NCI-H446 treated with DMSO at 0.1 percent for 48 hours (cell line): ENCODE results near the gene OSBPL6.
"Not testable (repeated sequence)": the region's sequence is repeated elsewhere in the genome, so short reads cannot be mapped to it uniquely, and the experiment has no call there.

Experiments used
- DNase-seq: peaks from one replicate; lab custom pipeline; 2025; lab: John Stamatoyannopoulos, UW

OSBPL6 gene

GRCh38 chr2:178198441-178198840, 4.1 kb downstream of the OSBPL6 start:
- DNase-seq, result not testable (repeated sequence)

GRCh38 chr2:178199334-178199733, 5.0 kb downstream of the OSBPL6 start:
- DNase-seq, result no peak

DNA sequence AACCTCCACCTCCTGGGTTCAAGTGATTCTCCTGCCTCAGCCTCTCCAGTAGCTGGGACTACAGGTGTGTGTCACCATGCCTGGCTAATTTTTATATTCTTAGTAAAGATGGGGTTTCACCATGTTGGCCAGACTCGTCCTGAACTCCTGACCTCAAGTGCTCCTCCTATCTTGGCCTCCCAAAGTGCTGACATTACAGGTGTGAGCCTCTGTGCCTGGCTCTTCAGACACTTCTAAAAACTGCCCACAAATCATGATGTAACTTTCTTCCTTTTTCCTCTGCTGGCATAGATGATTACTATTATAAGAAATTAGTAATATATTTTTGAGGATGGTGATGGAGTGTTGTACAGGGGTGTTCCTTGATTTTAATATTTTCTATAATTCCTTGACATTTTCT, 6.0 kb downstream of the OSBPL6 start:
- DNase-seq, result no peak

- no peak for DNase-seq
Measured at GRCh38 chr2:178202927-178203326, 8.6 kb downstream of the OSBPL6 start.

GRCh38 chr2:178204977-178205376, 10.7 kb downstream of the OSBPL6 start:
- peak; percentile 50 for DNase-seq

- no peak for DNase-seq
Measured at GRCh38 chr2:178205853-178206521, 11.7 kb downstream of the OSBPL6 start.

DNA sequence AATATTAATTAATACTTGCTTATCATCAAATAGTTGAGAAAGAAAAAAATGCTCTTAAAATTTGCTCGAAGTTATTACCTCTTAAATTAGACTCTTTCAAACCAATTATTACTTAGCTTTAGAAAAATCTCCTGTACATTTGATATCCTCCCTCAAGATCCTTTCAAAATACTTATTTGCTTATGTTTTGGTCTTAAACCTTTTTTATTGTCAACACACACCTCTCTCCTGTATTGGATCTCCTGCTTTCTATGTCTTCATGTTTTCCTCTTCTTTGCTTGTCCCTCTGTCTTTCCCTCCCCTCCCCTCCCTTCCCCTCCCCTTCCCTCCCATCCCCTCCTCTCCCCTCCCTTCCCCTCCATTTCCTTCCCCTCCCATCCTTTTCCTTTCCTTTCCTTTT, 14.0 kb downstream of the OSBPL6 start:
- DNase-seq, result no peak

DNA sequence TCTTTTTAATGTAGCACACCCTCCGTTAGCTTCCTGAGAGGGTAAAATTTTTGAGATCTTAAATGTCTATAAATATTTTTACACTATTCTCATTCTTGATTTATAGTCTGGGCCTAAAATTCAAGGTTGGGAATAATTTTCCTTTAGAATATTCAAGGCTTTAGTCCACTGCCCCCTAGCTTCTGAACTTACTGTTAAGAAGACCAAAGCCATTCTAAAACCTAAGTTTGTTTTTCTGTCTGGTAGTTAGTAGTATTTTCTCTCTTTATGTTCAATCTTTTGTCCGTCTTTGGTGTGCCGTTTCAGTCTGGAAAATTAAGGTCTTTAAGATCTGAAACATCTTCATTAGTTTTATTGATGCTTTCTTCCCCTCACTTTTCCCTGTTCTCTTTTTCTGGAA, 14.5 kb downstream of the OSBPL6 start:
- DNase-seq, result no peak

- DNase-seq, result no peak
Measured at GRCh38 chr2:178211460-178211859, 17.1 kb downstream of the OSBPL6 start.

- DNase-seq, result no peak
Measured at GRCh38 chr2:178211943-178212342, 17.6 kb downstream of the OSBPL6 start.

DNA sequence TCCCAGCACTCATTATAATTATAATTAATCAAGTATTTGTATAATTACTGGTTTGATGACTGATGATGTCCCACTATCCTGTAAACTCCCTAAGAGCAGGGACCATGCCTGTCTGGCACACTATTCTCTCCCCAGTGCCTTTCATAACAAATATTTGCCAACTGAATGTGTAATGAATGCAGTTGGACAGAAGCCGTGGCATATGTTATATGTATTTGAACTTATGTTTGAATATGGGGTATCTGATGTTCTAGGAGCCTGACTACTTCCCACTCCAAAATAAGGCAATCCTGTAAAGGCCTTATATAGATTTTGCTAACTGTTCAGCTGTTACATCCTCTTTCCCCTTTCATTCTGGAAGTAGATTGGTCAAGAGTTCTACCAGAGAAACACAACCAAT, 19.7 kb downstream of the OSBPL6 start:
- DNase-seq, result peak; percentile 65

DNA sequence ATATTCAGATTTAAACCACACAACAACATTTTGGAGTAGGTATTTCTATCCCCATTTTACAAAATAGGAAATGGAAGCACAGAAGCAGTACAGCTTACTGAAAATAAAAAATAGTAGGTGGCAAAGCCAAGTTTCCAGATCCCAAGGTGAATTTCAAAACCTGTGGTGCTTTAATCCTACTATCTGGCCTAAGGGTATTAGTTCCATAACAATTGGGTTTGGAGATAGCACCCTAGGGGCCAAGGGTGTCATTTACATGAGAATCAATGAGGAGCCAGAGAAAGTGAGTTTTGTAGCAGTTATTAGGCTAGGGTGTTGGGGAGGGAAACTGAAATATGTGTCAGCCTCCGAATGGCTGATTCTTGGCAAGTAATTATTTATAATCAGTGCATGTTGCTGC, 24.9 kb downstream of the OSBPL6 start:
- DNase-seq, result no peak

GRCh38 chr2:178220814-178221213, 26.5 kb downstream of the OSBPL6 start:
- DNase-seq, result no peak

- no peak for DNase-seq
Measured at GRCh38 chr2:178221556-178221955, 27.2 kb downstream of the OSBPL6 start.

GRCh38 chr2:178223806-178224205, 29.5 kb downstream of the OSBPL6 start:
- DNase-seq, result no peak

DNA sequence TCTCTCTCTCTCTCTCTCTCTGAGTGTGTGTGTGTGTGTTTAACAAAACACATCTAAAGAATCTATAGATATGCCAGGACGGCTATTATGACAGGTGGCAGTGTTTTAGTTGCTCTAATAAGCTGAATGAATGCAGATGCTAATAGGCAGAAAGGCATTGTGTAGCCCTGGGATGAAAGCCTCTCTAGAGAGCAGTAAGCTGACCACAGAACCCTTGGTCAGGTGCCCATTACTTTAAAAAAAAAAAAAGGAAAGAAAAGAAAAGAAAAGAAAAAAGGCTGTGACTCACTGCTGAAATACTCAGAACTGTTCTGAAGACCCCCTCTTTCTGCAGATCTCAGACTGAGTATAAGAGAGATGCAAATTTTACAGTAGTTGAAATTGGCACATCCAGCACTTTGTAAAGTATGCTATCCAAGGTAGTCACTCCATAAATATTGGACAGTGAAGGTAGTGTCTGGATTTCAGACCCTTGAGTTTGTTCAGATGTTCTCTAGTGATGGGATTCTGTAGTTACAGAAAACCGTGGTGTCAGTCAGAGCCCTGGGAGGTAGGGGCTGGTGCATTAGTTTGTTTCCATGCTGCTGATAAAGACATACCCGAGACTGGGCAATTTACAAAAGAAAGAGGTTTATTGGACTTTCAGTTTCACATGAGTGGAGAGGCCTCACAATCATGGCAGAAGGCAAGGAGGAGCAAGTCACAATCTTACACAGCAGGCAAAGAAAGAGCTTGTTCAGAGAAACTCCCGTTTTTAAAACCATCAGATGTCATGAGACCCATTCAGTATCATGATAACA, 30.9 kb downstream of the OSBPL6 start:
- DNase-seq, result no peak

DNA sequence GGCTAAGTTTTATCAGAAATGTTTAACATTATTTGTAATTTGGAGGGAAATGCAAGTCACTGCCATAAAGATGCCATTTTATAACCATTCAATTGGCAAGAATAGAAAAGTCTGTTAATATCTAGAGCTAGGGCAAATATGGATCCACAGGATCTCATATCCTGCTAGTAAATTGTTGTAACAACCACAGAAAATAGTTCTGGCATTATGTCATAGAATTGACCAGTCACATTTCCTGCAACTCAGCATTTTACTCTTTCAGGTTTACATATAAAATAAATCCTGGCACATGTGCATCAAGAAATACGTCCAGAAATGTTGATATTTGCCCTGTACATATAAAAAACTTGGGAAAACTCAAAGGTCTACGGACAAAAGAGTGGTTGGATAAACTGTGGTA, 32.9 kb downstream of the OSBPL6 start:
- no peak for DNase-seq

GRCh38 chr2:178229927-178230326, 35.6 kb downstream of the OSBPL6 start:
- DNase-seq, result no peak

GRCh38 chr2:178230396-178230795, 36.1 kb downstream of the OSBPL6 start:
- DNase-seq, result no peak

GRCh38 chr2:178233428-178233827, 39.1 kb downstream of the OSBPL6 start:
- no peak for DNase-seq

GRCh38 chr2:178234648-178235047, 40.3 kb downstream of the OSBPL6 start:
- no peak for DNase-seq

- no peak for DNase-seq
Measured at GRCh38 chr2:178237488-178238153, 43.3 kb downstream of the OSBPL6 start.

DNA sequence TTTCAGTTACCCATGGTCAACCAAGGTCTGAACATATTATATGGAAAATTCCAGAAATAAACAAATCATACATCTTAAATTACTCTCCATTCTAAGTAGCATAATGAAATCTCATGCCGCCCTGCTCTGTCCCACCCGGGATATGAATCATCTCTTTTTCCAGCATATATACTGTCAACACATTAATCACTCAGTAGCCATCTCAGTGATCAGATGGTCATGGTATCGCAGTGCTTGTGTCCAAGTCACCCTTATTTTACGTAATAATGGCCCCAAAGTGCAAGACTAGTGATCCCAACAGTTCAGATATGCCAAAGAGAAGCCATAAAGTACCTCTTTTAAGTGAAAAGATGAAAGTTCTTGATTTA, 43.8 kb downstream of the OSBPL6 start:
- DNase-seq, result peak; percentile 28
